Measurements from ENCODE around the gene ADGRF5.
"Not testable (repeated sequence)": the region's sequence is repeated elsewhere in the genome, so short reads cannot be mapped to it uniquely, and the experiment has no call there.

Gene ADGRF5

DNA sequence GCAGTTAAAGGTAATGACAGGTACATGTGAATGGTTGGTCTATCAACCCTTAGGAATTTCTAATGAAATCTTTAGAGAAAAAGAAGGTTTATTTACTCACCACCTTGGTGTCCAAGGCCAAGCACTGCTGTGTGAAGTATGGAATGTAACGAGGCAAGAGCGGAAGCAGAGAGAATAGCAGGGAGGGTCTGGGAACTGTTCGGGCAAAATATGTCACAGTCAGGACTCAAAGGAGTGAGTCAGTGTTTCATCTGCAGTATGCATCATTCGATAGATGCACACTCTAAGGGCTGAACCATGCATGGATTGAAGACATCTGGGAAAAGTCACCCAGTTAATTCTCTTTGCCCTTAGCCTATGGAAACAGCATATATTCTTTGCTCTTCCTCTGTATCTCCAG lies 33.2 kb downstream of the ADGRF5 start:
- DNase-seq (ENCODE audit: low spot score), result no peak

GRCh38 chr6:46888031-46888430 lies 33.7 kb downstream of the ADGRF5 start:
- no peak for DNase-seq (ENCODE audit: low spot score)

GRCh38 chr6:46882645-46883044 lies 39.1 kb downstream of the ADGRF5 start:
- DNase-seq (ENCODE audit: low spot score), result no peak

DNA sequence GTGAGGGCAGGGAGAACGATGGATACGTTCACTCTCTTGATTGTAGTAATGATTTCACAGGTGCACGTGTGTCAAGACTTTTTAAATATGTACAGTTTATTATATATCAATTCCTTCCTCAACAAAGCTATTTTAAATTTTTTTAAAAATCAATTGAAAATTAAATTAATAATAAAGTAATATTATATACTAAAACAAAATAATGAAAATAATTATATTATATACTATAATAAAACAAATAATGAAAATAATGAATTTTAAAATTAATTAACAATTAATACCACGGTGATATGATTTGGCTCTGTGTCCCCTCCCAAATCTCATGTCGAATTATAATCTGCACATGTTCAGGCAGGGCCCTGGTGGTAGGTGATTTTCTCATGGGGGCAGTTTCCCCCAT lies 42.7 kb downstream of the ADGRF5 start:
- no peak for DNase-seq (ENCODE audit: low spot score)

GRCh38 chr6:46876126-46876525 lies 45.6 kb downstream of the ADGRF5 start:
- DNase-seq (ENCODE audit: low spot score), result peak; percentile 60

DNA sequence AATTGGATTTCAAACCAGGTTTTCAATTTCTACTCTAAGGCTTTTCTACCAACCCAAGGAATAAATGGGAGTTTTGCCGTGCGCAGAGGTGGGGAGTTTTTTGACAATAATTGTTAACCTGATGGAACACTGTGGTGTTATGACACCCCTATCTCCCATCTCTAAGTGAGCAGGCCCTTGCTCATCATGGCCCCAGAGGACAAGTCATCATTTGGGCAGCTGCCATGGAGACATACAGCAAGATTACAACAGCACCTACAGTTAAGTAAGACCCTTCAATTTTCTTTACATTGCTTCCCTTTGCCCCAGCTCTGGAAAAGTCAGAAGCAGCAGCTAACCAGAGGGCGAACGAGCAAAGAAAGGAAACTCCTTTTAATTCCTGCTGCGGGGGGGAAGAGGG lies 54.3 kb downstream of the ADGRF5 start:
- DNase-seq (ENCODE audit: low spot score), result no peak

DNA sequence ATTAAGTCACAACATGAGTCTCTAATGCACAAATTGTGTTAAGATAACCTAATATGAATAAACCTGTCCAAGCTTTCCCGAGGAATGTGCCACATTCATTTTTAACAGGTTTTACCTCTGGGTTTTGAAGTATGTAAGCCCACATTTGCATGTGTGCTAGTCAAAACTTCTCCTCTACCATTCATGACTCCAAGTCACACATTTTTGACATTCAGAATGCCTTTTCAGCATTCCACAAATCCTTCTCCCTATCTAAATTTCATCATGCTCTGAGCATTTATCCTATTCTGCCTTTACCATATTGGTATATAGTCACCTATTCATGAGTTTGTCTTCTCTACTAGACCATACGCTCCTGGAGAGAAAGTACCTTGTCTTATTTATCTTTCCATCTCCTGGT lies 56.5 kb downstream of the ADGRF5 start:
- no peak for DNase-seq (ENCODE audit: low spot score)

- DNase-seq (ENCODE audit: low spot score), result no peak
Observed at GRCh38 chr6:46863791-46864190, 57.9 kb downstream of the ADGRF5 start.

DNA sequence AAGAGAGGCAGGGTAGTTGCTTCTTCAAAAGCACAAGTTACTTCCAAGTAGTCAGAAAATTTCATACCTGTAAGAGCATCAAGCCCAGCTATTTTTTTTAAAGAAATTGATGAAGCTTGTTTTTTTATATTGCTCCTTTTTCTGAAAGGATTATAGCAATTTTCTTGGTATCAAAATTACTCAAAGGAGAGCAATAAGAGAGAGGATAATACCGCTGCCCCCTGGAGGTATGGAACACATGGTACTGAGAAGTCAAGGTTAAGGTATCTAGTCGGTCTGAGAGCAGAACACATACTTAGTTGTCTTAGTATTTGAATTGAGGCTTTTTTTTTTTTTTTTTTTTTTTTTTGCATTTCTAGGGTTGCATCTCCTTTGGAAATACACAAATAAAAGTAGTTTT lies 59.4 kb downstream of the ADGRF5 start:
- no peak for DNase-seq (ENCODE audit: low spot score)

DNA sequence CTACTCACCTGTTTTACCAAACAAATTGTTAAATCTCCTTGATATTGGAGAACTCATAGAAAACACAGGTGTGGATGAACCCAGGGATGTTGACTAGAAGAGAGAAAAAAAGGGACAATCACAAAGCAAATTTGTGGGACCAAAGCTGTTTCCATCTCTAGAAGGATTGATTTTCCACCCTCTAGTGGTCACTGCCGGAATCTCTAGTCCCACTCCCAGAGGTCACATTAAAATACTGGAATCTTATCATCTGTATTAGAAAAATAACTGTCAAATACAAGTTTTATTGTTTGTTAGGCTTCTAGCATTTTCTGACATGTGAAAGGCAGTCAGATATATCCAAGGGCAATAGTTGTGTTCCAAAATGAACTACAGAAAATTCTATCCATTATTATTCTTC lies 65.8 kb downstream of the ADGRF5 start:
- not testable (repeated sequence) for DNase-seq (ENCODE audit: low spot score)

GRCh38 chr6:46851576-46851975 lies 70.2 kb downstream of the ADGRF5 start:
- DNase-seq (ENCODE audit: low spot score), result not testable (repeated sequence)

GRCh38 chr6:46850792-46851191 lies 70.9 kb downstream of the ADGRF5 start:
- no peak for DNase-seq (ENCODE audit: low spot score)

DNA sequence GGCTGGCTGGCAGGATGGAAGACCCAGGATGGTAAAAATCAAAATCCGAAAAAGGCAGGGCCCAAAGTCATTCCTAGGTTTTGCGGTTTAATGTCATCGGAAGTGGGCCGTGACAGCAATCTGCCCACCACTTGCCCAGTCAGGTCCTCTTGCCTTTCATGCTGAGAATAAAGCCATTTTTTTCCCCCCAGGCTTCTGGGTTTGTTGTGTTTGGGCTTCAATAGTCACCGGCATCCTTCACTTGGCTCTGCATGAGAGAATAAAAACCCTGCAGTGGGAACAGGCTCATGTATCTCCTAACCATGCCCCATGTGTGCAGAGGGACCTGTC lies 72.4 kb downstream of the ADGRF5 start:
- no peak for DNase-seq (ENCODE audit: low spot score)

DNA sequence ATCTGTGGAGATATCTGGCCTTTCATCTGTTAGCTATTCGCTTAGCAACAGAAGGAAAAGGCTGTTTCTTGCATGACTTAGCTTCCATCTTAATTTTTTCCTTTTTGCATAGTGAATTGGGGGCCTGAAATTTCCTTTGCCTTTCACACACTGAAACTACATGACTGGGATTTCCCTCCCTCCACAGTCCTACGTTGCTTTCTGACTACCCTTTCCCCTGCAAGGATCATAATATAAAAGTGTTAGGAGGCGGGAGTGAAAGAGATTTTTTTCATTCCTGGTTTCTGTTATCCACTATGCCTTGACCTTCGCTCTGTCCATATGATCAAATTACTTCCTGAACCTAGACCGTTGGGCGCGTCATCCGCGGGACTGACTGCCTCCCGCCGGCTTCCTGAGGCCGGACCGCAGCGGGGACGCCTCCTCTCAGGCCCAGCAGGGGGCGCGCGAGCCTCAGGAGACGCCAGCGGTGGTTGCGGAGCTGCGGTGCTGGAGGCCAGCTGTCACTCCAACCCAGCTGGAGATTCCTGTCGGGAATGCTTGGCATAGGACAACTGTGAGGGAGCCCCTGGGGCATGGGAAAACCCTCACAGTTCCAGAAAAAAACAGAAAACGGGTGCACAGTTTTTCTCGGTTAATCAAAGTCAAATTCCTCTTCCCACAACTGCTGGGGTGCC lies 72.9 kb downstream of the ADGRF5 start:
- DNase-seq (ENCODE audit: low spot score), result peak; percentile 91

DNA sequence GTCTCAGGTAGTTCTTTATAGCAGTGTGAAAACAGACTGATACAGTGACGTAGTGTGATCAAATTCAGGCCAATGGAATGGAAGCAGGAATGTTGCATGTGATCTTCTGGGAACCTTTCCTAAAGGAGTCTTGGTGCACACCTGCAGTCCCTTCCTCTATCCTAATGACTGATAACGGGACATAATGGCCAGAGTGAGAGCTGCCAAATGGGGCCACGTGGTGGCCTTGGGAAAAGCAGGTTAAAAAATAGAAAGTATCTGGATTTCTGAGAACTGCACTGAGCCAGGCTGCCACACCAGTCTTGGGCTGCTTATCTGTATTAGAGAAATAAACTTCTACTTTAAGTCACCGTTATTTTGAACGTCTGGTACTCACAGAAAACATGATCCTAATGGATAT lies 76.6 kb downstream of the ADGRF5 start:
- DNase-seq (ENCODE audit: low spot score), result no peak

DNA sequence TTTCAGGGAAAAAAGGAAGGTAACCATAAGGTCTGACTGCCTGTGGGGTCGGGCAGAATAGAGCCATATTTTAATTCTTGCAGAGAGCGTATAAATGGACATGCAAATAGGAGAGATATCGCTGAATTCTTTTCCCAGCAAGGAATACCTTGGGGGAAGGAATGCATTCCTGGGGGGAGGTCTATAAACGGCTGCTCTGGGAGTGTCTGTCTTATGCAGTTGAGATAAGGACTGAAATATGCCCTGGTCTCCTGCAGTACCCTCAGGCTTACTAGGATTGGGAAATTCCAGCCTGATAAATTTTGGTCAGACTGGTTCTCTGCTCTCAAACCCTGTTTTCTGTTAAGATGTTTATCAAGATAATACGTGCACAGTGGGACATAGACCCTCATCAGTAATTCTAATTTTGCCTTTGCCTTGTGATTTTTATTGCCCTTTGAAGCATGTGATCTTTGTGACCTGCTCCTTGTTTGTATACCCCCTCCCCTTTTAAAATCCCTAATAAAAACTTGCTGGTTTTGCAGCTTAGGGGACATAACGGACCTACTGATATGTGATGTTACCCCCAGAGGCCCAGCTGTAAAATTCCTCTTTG lies 79.4 kb downstream of the ADGRF5 start:
- DNase-seq (ENCODE audit: low spot score), result not testable (repeated sequence)

DNA sequence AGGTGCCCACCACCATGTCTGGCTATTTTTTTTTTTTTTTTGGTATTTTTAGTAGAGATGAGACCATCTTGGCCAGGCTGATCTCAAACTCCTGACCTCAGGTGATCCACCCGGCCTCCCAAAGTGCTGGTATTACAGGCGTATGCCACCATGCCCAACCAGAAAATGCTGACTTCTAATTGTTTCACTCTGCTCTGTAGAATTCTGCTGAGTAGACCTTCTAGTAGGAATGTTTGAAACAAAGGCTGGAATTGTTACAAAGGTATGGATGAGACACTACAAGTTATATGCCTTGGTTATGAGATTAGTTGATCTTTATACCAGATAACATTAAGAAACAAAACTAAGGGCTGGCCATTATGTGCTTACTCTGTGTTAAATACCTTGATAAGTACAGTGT lies 83.7 kb downstream of the ADGRF5 start:
- no peak for DNase-seq (ENCODE audit: low spot score)

GRCh38 chr6:46834991-46835390 lies 86.7 kb downstream of the ADGRF5 start:
- not testable (repeated sequence) for DNase-seq (ENCODE audit: low spot score)

DNA sequence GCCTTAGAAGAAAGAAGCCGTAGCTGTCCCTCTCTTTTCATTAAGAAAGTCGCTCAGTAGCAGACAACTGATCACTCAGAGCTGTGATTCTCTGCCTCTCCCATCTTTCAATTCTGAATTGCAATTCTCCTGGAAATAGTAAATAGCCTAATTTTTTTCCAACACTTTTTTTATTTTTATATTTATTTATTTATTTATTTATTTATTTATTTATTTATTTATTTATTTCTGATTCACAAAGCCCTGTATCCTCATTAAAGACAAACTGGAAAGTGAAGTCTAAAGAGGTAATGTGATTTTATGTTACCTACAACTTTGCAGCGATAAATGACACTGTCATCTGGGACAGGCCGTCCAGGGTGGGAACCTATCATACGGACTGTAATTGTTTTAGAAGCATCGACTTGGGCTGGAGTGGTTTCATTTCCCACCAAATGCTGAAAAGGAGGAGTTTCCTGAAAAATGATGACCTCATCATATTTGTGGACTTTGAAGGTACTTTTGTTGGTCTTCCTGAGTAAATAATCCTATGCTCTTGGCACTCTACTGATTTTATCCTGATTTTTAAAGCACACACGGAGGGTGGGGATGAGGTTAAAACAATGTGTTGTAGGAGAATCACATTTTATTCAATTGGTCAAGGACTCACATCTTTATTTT lies 87.4 kb downstream of the ADGRF5 start:
- not testable (repeated sequence) for DNase-seq (ENCODE audit: low spot score)

DNA sequence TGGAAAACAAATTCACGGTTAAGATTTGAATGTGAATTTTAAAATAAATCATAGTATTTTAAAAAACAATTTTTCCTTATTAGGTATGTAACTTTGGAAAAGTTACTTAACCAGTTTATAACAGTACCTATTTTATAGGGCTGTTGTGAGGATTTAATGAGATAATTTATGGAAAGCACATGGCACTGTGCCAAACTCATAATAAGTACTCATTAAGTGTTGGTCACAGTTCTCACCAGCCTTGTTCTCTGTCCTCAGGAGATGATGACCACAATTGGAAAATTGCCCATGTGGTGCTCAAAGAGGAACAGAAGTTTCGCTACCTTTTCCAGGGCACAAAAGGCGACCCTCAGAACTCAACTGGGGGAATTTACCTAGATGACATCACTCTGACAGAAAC lies 88.9 kb downstream of the ADGRF5 start:
- DNase-seq (ENCODE audit: low spot score), result no peak

DNA sequence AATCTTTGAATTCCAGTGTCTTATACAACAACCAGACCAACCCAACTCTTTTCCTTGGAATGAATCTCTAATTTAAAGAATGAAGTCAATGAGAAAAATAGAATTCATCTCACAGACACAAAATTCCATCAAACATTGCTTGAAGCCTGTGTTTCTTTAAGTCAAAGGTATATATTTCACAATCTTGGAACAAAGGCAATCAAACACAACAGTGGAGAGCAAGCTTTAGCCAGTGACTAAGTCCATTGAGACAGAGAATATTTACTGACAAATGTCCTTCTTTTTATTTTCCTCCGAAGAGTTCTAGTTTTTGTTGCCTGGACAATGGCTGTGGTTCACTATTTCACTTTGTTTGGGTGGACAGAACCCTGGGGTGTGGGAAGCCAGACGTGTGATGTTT lies 92.8 kb downstream of the ADGRF5 start:
- no peak for DNase-seq (ENCODE audit: low spot score)

DNA sequence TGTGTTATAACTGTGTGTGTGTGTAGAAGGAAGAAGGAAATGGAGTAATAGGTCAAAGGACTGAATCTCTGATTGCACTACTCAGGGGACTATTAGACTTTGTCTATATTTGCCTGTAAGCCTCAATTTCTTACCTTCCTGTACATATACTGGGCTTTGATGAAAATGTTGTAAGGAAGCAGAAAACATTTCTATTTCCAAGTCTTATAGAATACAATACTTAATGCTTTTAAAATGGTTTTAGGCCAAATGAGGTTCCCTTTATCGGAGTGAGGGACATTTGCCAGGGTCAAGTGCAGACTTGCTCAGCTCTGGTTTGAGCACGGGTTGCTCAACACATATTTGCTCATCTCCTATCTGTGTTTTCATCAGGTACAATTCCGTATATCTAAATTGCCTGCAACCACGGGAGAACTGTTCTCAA lies 100.3 kb downstream of the ADGRF5 start:
- DNase-seq (ENCODE audit: low spot score), result no peak

GRCh38 chr6:46819561-46819960 lies 102.2 kb downstream of the ADGRF5 start:
- no peak for DNase-seq (ENCODE audit: low spot score)

DNA sequence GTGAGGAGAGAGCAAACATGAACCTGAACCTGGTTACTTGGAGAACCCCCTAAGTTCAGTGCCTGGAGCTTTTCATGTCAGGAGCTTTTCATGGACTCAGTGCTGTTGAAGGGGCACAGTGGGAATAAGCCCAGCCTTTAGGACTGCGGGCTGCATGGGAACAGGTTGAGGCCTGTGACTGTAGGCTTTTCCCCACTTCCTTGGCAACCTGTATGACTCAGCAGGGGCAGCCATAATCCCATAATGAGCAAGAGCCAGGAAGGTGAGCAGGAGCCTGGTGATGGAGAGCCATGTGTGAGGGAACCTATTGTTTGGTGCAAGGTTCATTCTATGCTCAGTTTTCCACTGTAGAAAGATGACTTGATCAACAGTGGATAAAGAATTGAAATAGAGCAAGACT lies 105.1 kb downstream of the ADGRF5 start:
- DNase-seq (ENCODE audit: low spot score), result no peak
